GM21576 (cell line): ENCODE data around the gene UBR3.
"Not testable (repeated sequence)": the region's sequence is repeated elsewhere in the genome, so short reads cannot be mapped to it uniquely, and the experiment has no call there.

ENCODE experiments used
- ATAC-seq: cut with Tn5 transposase; IDR thresholded peaks from one replicate; pipeline ENCODE4 v1.9.1; 2021; ENCODE audit warnings: mild to moderate bottlenecking, moderate library complexity; ENCODE audit not compliant: unreplicated experiment

The UBR3 gene

DNA sequence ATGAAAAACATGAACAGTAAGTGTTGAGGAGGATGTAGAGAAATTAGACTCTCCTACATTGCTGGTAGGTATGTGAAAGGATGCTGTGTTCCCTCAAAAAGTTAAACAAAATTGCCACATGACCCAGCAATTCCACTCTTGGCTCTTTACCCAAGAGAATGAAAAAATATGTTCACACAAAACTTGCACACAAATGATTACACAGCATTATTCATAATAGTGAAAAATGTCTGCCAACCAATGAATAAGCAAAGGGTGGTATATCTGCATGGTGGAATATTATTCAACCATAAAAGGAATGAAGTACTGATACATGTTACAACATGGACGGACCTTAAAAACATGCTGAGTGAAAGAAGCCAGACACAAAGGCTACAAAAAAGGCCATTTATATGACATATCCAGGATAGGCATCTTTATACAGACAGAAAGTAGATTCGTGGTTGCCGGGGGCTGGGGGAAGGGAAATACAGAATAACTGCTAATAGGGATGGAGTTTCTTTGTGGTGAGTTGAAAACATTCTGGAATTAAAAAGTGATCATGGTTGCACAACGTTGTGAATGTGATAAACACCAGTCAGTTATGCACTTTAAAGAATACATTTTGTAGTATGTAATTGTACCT lies 265.3 kb downstream of the UBR3 start:
- no peak for ATAC-seq

DNA sequence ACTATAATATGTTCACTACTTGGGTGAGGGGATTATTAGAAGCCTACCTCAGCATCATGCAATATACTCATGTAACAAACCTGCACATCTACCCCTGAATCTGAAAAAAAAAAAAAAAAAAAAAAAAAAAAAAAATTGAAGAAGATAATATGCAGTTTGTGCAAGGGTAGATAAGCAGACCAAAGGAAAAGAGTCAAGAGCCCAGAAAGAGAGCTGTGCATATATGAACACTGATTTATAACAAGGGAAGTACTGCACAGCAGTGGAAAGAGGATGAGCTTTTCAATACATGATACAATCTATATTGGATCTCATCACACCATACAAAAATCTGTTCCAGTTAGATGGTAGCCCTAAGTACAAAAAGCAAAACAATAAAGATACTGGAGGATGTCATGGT lies 268.1 kb downstream of the UBR3 start:
- ATAC-seq, result no peak

DNA sequence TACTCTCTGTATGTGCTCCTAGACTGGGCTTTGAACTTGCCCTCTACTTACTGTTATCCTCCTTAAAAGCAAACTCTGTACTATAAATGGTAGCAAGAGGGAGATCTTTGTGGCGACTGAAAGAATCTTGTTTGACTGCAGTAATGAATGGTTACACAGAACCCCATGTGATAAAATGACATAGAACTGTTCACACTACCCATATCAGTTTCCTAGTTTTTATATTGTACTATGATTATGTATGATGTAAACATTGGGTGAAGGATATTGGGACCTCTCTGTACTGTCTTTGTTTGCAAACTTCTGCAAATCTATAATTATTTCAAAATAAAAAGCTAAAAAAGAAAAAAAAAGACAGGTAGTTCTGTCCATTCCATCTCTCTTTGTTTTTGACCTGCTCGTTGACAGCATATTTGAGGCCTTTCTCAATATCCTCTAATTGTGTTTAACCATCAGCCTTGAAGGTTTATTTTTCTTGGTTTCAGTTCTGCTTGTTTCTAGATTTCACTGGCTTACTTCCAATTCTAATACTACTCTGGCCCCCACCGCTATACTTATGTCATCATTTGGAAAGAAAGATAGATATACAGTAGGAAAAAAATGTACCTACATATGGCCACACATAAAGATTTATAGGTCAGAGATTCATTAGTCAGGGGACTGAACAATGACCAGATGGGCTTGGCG lies 271.5 kb downstream of the UBR3 start:
- ATAC-seq, result no peak

DNA sequence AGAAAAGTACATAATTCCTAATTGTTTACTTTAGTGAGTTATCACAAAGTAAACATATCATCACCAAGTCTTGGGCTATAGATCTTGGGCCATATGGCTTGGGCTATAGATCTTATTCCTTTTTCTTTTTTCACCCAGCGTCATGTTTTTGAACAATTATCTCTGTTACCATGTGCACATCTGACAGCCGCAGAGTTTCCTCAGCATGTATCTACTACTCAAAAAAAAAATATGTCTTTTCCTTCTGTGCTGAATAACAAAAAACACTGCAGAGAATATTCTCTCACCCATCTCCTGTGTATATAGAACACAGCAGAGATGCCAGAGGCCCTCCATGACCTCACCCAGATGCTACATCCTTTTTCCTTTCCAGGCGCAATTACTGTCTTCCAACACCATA lies 274.5 kb downstream of the UBR3 start:
- ATAC-seq, result no peak

DNA sequence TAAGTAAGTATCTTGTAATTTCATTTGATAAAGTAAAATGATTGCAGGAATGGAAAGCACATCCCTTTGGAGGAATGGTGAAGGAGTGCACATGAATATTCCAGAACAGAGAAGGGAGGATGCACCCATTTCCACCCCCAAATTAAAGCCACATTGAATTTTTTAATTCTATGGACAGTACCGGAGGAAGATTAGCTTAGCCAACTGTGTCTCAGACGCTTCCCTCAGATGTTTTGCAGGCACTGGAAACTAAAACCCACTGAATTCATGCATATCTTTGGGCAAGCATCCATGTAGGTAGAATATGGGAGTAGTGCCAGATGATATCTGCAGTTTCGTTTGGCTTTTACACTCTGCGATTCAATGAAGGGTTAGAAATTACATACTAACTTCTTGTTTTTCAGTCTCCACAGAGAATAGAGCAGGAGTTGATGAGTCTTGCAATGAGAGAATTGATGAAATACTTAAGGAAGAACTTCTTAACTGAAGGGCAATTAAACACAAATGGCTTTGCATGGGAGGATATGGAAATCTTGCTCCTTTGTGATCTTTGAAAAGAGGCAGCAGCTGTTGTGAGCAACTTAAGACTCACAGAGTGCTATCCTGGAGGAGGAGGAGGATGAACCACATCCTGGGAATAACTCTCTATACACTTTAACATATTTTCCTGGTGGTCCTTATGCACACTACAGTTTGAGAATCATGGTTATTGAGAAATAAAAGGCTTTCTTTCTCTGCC lies 279.0 kb downstream of the UBR3 start:
- ATAC-seq, result no peak

DNA sequence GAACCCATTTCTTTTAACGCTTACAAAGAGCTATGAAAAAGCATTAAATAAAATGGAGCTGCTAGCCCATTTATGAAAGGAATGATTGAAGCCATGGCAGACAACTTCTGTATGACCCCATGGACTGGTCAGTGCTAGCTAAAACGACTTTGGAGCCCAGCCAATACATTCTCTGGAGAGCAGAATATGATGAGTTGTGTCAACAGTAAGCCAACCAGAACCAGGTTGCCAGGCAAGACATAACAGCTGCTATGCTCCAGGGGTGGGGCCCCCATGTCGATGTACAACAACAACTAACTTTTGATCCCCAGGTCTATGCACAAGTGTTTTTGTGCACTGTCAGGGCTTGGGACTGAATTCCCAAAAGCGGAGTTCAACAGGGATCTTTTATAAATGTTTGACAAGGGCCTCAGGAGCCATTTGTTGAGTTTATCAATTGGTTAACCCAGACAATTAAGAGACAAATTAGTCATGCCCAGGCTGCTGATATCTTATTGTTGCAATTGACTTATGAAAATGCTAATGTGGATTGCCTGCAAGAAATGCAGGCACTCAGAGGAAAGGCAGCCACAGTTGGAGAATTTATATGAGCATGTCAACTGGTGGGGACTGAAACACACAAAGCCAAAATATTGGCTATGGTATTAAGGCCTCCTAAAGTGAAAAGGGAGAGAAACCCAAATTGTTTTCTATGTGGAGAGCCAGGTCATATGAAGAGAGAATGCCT lies 286.1 kb downstream of the UBR3 start:
- no peak for ATAC-seq

DNA sequence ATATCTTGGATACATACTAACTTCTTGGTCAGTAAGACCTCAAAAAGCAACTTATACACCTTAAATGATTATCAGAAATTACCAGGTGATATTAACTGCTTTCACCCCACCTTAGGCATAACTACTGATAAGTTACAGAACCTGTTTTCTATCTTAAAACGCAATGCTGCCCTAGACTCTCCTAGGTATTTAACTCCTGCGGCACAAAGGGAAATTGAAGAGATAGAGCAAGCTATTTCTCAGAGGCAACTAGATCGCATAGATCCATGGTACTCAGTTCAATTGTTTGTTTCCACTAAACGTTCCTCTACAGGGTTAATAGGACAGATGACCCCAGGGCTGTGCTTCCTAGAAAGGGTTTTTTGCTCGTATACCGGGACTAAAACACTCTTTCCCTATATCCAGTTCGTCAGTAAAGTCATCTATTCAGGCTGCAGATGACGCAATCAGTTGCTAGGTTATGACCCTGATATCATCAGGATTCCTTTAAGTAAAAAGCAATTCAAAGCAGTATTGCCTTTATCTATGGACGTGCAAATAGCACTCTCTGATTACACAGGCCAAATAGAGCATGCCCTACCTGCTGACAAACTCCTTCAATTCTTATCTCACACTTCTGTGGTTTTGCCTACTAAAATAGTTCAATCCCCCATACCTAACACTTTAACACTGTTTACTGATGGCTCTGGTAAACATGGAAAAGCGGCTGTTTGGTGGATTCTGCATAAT lies 288.4 kb downstream of the UBR3 start:
- ATAC-seq, result no peak

DNA sequence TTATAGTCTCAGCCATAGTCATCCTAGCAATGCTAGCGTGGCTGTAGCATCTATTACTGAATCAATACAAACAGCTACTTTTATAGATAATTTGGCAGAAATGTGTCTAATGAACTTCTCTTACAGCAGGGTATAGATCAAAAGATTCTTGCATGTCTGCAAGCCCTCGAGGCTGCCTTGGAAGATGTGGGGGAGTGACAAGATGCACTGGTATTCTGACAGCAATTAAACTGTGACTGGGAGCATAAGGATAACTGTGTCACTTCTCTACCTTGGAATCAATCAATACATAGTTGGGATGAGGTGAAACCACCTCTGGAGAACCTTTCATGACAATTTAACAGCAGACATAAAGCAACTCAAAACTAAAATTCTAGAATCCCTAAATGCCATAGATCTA lies 291.4 kb downstream of the UBR3 start:
- ATAC-seq, result no peak

DNA sequence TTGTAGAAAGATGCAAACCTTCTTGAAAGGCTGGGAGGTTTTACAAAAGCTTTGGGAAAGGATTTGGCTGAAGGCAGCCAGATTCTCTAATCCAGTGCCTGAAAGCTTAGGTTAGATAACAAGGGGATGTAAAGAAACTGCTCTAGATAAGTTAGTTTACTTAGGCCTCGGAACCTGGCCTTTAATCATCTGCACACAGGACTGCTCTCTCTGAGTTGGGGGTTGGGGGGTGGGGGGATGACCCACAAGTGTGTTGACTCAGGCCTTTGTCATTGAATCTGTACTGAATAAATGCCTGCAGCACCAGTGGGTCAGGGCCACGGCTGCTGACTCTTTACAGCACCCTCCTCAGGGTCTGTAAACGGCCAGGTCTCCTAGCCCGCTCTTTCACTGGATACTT lies 292.1 kb downstream of the UBR3 start:
- ATAC-seq, result not testable (repeated sequence)

DNA sequence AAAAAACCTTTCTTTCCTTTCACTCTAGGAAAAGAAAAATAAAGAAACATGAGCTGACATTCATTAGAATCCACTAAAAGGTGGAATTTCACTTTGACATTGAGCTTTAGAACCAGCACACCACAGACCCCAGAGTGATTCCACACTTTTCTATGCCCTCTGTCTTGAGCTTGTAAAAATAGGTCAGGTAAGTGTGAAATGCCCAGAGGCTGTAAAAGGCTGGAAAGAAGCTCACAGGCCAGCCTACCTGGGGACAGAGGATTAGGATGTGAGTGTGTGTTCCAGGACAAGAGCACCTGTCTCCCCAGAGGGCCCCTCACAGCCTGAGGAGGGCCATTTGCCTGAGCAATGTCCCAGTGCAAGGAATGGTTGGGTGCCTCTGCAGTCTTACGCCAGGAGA lies 294.4 kb downstream of the UBR3 start:
- no peak for ATAC-seq

DNA sequence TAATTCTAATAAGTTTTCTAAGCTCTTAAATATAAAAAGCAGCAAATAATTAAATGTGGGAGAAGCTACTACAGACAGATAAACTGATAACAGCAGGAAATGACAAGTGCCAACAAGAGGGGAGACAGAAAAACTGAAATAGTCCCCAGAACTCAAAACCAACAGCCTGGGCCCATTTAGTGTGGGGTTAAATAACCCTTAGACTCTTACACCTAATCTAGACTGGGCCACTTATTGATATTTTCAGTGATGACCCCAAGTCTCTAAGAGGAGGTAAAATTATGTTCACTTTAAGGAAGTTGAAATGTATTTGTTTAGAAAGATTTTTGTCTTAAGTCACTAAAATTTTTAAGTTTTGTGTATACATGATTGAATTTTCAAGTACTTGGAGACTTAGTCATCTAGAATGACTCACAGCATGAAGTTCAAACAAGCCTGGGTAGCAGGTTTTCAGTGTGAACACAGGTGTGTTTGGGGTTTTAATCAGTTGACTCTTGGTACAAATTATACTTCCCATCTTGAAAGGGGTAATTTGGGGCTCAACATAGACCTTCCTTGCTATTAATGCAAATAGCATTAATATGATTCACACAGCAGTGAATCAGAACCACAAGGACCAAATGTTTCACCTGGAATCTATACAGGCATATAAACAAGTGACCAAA lies 295.8 kb downstream of the UBR3 start:
- no peak for ATAC-seq

DNA sequence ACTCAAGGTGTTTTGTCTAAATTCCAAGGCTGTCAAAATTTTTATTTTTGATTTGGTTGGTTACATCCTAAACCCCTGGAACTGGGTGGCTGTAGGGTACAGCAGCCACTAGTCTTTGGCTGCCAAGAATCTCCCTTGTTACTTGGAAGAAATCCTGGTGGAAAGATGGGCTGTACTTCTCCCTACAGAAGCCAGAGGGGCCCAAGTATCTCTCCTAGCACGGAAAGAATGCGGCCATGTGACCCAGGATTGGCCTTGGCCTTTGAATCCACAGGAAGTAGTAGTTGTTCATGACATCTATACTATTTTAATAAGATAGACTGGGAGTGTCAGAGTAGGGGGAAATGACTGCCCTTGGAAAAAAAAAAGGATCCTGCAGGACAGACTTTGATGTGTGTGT lies 296.3 kb downstream of the UBR3 start:
- ATAC-seq, result no peak

DNA sequence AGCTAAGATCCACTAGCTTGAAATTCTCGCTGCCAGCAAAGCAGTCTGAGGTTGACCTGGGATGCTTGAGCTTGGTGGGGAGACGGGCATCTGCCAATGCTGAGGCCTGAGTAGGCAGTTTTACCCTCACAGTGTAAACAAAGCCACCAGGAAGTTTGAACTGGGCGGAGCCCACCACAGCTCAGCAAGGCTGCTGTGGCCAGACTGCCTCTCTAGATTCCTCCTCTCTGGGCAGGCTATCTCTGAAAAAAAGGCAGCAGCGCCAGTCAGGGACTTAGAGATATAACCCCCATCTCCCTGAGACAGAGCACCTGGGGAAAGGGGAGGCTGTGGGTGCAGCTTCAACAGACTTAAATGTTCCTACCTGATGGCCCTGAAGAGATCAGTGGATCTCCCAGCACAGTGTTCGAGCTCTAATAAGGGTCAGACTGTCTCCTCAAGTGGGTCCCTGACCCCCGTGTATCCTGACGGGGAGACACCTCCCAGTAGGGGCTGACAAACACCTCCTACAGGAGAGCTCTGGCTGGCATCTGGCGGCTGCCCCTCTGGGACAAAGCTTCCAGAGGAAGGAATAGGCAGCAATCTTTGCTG lies 299.0 kb downstream of the UBR3 start:
- ATAC-seq, result not testable (repeated sequence)
